CD14-positive monocyte (primary cell): ENCODE results near the gene RECQL5. TPM values are rescaled to one million over a fixed set of nuclear protein-coding genes. Genes with fewer than 3 reads are reported as not detected.

Source experiments
- DNase-seq, 3 donors: peaks; one replicate each; pipeline ENCODE4 v3.0.0-alpha.2; 2011 to 2022
- H2AFZ ChIP-seq: 2 replicates; pipeline ENCODE4 v1.6.0; 2012; ENCODE audit warnings: mild to moderate bottlenecking, low read depth, low read length, inconsistent platforms; ENCODE audit not compliant: insufficient read depth, poor library complexity, severe bottlenecking
- H3K27ac ChIP-seq, 2 donors: 1 replicate in 1 of 2; 2 replicates in 1 of 2; pipeline ENCODE4 v1.5.1; 2012 to 2013; ENCODE audit warnings: low read length in 2 of 2, control low read depth in 1 of 2, inconsistent platforms in 1 of 2, low read depth in 1 of 2, mild to moderate bottlenecking in 1 of 2
- H3K27me3 ChIP-seq, 2 donors: one replicate each; pipeline versions ENCODE4 v1.6.0 to v1.6.1; 2011 to 2013; ENCODE audit warnings: low read length in 2 of 2; ENCODE audit not compliant: control insufficient read depth in 2 of 2, insufficient read depth in 2 of 2
- H3K36me3 ChIP-seq, 2 donors: replicated peaks in 1 of 2; 1 replicate in 1 of 2; 2 replicates in 1 of 2; pipeline versions ENCODE4 v1.5.1 to v1.6.1; 2012 to 2013; ENCODE audit warnings: low read length in 2 of 2, control low read depth in 1 of 2, inconsistent platforms in 1 of 2, mild to moderate bottlenecking in 1 of 2; ENCODE audit not compliant: insufficient read depth in 2 of 2, control insufficient read depth in 1 of 2
- H3K4me1 ChIP-seq, 2 donors: 1 replicate in 1 of 2; 2 replicates in 1 of 2; pipeline versions ENCODE4 v1.5.1 to v1.6.1; 2012 to 2013; ENCODE audit warnings: low read length in 2 of 2, control low read depth in 1 of 2, inconsistent platforms in 1 of 2, mild to moderate bottlenecking in 1 of 2, moderate library complexity in 1 of 2; ENCODE audit not compliant: insufficient read depth in 2 of 2, control insufficient read depth in 1 of 2
- H3K4me2 ChIP-seq: replicated peaks from 2 replicates; pipeline ENCODE3; 2012; ENCODE audit warnings: low read length, moderate library complexity, mild to moderate bottlenecking; ENCODE audit not compliant: poor library complexity, severe bottlenecking; ENCODE audit errors: extremely low read depth
- H3K4me3 ChIP-seq, 3 experiments: fragments of 200-600 bp in 1 of 3; sonication (generic) in 1 of 3; replicated peaks in 1 of 3; 1 replicate in 2 of 3; 2 replicates in 1 of 3; pipeline ENCODE4 v1.5.1; 2011 to 2013; ENCODE audit warnings: low read length in 3 of 3, mild to moderate bottlenecking in 3 of 3, control low read depth in 2 of 3, low read depth in 2 of 3, inconsistent platforms in 1 of 3, moderate library complexity in 1 of 3
- H3K79me2 ChIP-seq: 2 replicates; pipeline ENCODE4 v1.6.0; 2012; ENCODE audit warnings: mild to moderate bottlenecking, control low read depth, inconsistent platforms, low read length, moderate library complexity; ENCODE audit not compliant: insufficient read depth
- H3K9ac ChIP-seq: 2 replicates; pipeline ENCODE4 v1.6.0; 2017; ENCODE audit warnings: low read length, mild to moderate bottlenecking; ENCODE audit not compliant: insufficient read depth, poor library complexity, severe bottlenecking
- H3K9me3 ChIP-seq, 2 donors: replicated peaks in 1 of 2; 1 replicate in 1 of 2; 2 replicates in 1 of 2; pipeline versions ENCODE4 v1.5.1 to v1.6.1; 2012 to 2013; ENCODE audit warnings: low read length in 2 of 2, control low read depth in 1 of 2; ENCODE audit not compliant: control insufficient read depth in 1 of 2, insufficient read depth in 1 of 2
- H4K20me1 ChIP-seq: 2 replicates; pipeline ENCODE4 v1.6.0; 2012; ENCODE audit warnings: mild to moderate bottlenecking, low read length, control low read depth, moderate library complexity; ENCODE audit not compliant: insufficient read depth
- H3K27ac Mint-ChIP-seq, 7 donors: one replicate each; pipeline ENCODE4 v1.8.0; 2020; ENCODE audit warnings: mild to moderate bottlenecking in 7 of 7, mixed read lengths in 7 of 7, moderate library complexity in 6 of 7, inconsistent platforms in 2 of 7
- H3K27me3 Mint-ChIP-seq, 3 donors: one replicate each; pipeline ENCODE4 v1.8.0; 2021 to 2022; ENCODE audit warnings: low read depth in 3 of 3, mild to moderate bottlenecking in 3 of 3, mixed read lengths in 3 of 3, moderate library complexity in 3 of 3, inconsistent platforms in 1 of 3
- H3K36me3 Mint-ChIP-seq, 2 donors: one replicate each; pipeline ENCODE4 v1.8.0; 2020; ENCODE audit warnings: mixed read lengths in 2 of 2, inconsistent platforms in 1 of 2, mild to moderate bottlenecking in 1 of 2
- H3K4me1 Mint-ChIP-seq: one replicate; pipeline ENCODE4 v1.8.0; 2020; ENCODE audit warnings: mild to moderate bottlenecking, mixed read lengths
- H3K4me3 Mint-ChIP-seq, 2 donors: one replicate each; pipeline ENCODE4 v1.8.0; 2020; ENCODE audit warnings: mild to moderate bottlenecking in 2 of 2, mixed read lengths in 2 of 2, moderate library complexity in 1 of 2
- H3K9me3 Mint-ChIP-seq, 7 donors: one replicate each; pipeline ENCODE4 v1.8.0; 2020 to 2022; ENCODE audit warnings: mixed read lengths in 7 of 7, mild to moderate bottlenecking in 6 of 7, moderate library complexity in 6 of 7, inconsistent platforms in 2 of 7
- CTCF ChIP-seq: fragments of 200-600 bp; IDR thresholded peaks from one replicate; pipeline ENCODE4 v1.8.0; 2022; ENCODE audit warnings: antibody characterized with exemption, mild to moderate bottlenecking
- WGBS: methylation state at CpG from one replicate; pipeline ENCODE4 v1.1.5; 2013; ENCODE audit warnings: missing lambda C conversion rate; ENCODE audit not compliant: insufficient coverage; 5-methylcytosine and 5-hydroxymethylcytosine counted together
- intact Hi-C, 2 donors: fragments of 100-400 bp; cut with micrococcal nuclease; formaldehyde crosslinking; loops; one replicate each; pipeline versions ENCODE4 v1.15.0 to v1.15.1; 2023
- polyA plus RNA-seq, 3 donors: library from polyadenylated mRNA; depleted of rRNA in 1 of 3; unstranded in 2 of 3; stranded (reverse) in 1 of 3; fragments of 300-500 nt in 2 of 3; fragments of >200 nt in 1 of 3; fragmentation: Illumina TruSeq in 2 of 3; gene quantifications; 1 replicate in 2 of 3; 2 replicates in 1 of 3; pipeline ENCODE4 v1.2.3, GENCODE V29; 2012 to 2021

The RECQL5 gene
- polyA plus RNA-seq, 3 donors, result 3.1 to 27.7 (median 4.4) TPM

- peaks cover 0 to 2% (median under 1%) of the 10 kb centered on the region in 3 donors for H3K27me3 Mint-ChIP-seq
- no peaks in the 10 kb centered on the region for H3K4me1 Mint-ChIP-seq
- H3K27me3 ChIP-seq, result no peaks in the 10 kb centered on the region
- H3K9ac ChIP-seq, result no peak overlapping the region
- 100% methylated on average over 5 of the region's 8 CpGs for WGBS
- no peak for DNase-seq
- intact Hi-C loops, result no loop called here
- no peaks in the 10 kb centered on the region for H4K20me1 ChIP-seq
- H3K36me3 ChIP-seq, result peaks cover 96% of the 10 kb centered on the region in 2 donors
- no peak for TF ChIP-seq CTCF
- no peaks in the 10 kb centered on the region for H3K9me3 ChIP-seq
- no peak overlapping the region for H3K4me2 ChIP-seq
- no peaks in the 10 kb centered on the region for H3K4me1 ChIP-seq
- peaks cover 66 to 100% of the 10 kb centered on the region in 2 donors for H3K36me3 Mint-ChIP-seq
- H3K79me2 ChIP-seq, result no peaks in the 10 kb centered on the region
- H3K9me3 Mint-ChIP-seq, result peaks cover 0 to 2% (median 0%) of the 10 kb centered on the region in 7 donors
- H3K27ac ChIP-seq, result no peak overlapping the region
- H2AFZ ChIP-seq, result no peak overlapping the region
- H3K27ac Mint-ChIP-seq, result peak overlapping the region in 3 of 7 donors; percentile 16 to 61 (median 57)
- H3K4me3 ChIP-seq, result no peak overlapping the region
- H3K4me3 Mint-ChIP-seq, result no peak overlapping the region
These were observed 44.9 kb downstream of the RECQL5 start for GRCh38 chr17:75622076-75622475.

DNA sequence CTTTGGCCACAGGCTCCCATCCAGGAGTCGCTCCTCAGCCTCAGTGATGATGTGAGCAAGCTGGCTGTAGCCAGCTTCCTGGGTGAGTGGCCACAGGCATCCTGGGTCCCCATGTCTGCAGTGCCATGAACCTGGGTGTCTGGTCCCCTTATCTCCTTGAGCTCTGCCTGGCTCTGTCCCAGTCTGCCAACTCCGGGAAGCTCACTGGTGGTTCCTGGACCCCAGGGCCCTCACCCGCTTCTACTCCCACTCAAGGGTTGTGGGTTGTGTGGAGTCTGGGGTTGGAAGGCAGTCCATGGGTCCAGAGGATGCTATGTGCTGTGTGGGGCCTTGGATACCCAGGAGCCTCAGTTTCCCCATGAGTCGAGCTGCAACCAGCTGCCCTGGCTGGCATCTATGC is 45.5 kb downstream of the RECQL5 start:
- H3K36me3 Mint-ChIP-seq, result peaks cover 64 to 99% of the 10 kb centered on the region in 2 donors
- peaks cover 96% of the 10 kb centered on the region in 2 donors for H3K36me3 ChIP-seq
- H3K4me3 ChIP-seq, result no peak overlapping the region
- no peak for TF ChIP-seq CTCF
- no peaks in the 10 kb centered on the region for H3K9me3 ChIP-seq
- H3K4me1 Mint-ChIP-seq, result no peaks in the 10 kb centered on the region
- no peaks in the 10 kb centered on the region for H3K79me2 ChIP-seq
- no peak for DNase-seq
- no peak overlapping the region for H3K4me2 ChIP-seq
- no peaks in the 10 kb centered on the region for H4K20me1 ChIP-seq
- H3K27me3 Mint-ChIP-seq, result peaks cover 0 to 2% (median 0%) of the 10 kb centered on the region in 3 donors
- H3K27ac ChIP-seq, result no peak overlapping the region
- H3K4me1 ChIP-seq, result no peaks in the 10 kb centered on the region
- no peaks in the 10 kb centered on the region for H3K9me3 Mint-ChIP-seq
- H3K4me3 Mint-ChIP-seq, result no peak overlapping the region
- H3K27me3 ChIP-seq, result no peaks in the 10 kb centered on the region
- 95% methylated on average over 2 of the region's 4 CpGs for WGBS
- no peak overlapping the region for H3K27ac Mint-ChIP-seq
- H3K9ac ChIP-seq, result no peak overlapping the region
- intact Hi-C loops, result no loop called here
- no peak overlapping the region for H2AFZ ChIP-seq
